ENCODE results near the gene GLRX2. TPM values are rescaled to one million over a fixed set of nuclear protein-coding genes. Genes with fewer than 3 reads are reported as not detected.

Gene GLRX2
- total and polyA plus RNA-seq, 7 donors, result 4.2 to 23.4 (median 9.2) TPM

DNA sequence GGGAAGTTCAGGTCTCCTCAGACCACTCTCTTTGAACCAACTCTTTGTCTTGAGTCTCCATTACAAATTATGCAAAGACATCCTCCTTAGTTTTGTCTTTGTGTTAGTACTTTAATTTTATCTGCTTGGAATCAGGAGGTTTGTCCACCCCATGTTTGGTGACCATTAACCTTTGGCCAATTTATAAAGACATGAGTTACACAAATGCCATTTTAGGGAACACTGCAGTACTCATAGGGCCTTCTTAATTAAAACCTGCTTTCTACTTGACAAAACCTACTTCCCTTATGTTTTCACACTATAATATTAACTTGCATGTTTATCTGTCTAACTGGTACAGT, 8.7 kb upstream of the GLRX2 start:
- intact Hi-C loops (cut with DNase I), result no loop called here
- DNase-seq, result no peak
- no peaks in the 10 kb centered on the region for H3K9me3 ChIP-seq
- no peak overlapping the region for H3K27ac ChIP-seq
- peaks cover 0 to 19% (median 16%) of the 10 kb centered on the region in 4 donors for H3K4me1 ChIP-seq
- TF ChIP-seq CTCF (IDR thresholded peaks at IDR 0.05) (no peak), EP300 (IDR thresholded peaks at IDR 0.05) (no peak), POLR2AphosphoS5 (IDR thresholded peaks at IDR 0.05) (no peak), POLR2A (IDR thresholded peaks at IDR 0.05) (no peak)
- H3K36me3 ChIP-seq, result no peaks in the 10 kb centered on the region
- no peaks in the 10 kb centered on the region for H3K27me3 ChIP-seq
- no peak overlapping the region for H3K4me3 ChIP-seq

GRCh38 chr1:193113258-193113991, 8.2 kb upstream of the GLRX2 start:
- DNase-seq, result no peak
- Histone ChIP-seq H3K4me1 (peaks cover 0 to 19% (median 16%) of the 10 kb centered on the region in 4 donors), H3K9me3 (no peaks in the 10 kb centered on the region), H3K27ac (no peak overlapping the region), H3K4me3 (no peak overlapping the region), H3K36me3 (no peaks in the 10 kb centered on the region), H3K27me3 (no peaks in the 10 kb centered on the region)
- WGBS, 2 donors, result 81 to 82% methylated on average over 9 of the region's 9 CpGs
- no peak for TF ChIP-seq POLR2AphosphoS5 (IDR thresholded peaks at IDR 0.05)
- no peak for TF ChIP-seq CTCF (IDR thresholded peaks at IDR 0.05)
- TF ChIP-seq POLR2A (IDR thresholded peaks at IDR 0.05), result no peak
- TF ChIP-seq EP300 (IDR thresholded peaks at IDR 0.05), result no peak
- intact Hi-C loops (cut with DNase I), result no loop called here

DNA sequence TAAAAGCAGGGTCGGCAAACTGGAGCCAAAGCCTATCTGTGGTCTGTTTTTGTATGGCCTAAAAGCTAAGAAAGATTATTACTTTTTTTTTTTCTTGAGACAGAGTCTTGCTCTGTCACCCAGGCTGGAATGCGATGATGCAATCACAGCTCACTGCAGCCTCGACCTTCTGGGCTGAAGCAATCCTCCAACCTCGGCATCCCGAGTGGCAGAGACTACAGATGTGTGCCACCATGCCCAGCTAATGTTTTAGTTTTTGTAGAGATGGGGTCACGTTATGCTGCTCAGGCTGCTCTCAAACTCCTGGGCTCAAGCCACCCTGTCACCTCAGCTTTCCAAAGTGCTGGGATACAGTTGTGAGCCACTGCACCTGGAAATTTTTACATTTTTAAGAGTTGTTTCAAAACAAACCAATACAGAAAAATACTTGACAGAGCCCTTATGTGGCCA, 6.5 kb upstream of the GLRX2 start:
- peak; percentile 89 for DNase-seq

DNA sequence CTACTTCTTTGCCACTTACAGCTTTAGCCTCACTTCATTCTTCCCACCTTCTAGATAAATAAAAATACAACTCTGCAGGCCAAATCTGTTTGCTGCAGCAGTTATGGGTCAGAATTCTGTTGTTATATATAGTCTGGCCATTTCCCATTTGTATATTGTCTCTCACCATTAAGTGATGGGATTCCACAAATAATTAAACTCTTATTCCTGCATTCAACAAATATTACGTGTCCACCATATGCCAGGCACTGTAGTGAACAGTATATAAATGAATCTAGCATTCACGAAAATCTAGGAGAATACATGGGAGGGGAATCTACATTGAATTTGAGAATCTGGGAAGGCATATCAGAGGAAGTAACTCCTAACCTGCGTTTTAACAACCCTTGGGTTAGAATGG, 5.7 kb upstream of the GLRX2 start:
- Histone ChIP-seq H3K36me3 (no peaks in the 10 kb centered on the region), H3K9me3 (no peaks in the 10 kb centered on the region), H3K27ac (peak overlapping the region in 3 of 4 donors; percentile 54 to 64 (median 63)), H3K27me3 (no peaks in the 10 kb centered on the region), H3K4me1 (peaks cover 0 to 16% (median 12%) of the 10 kb centered on the region in 4 donors), H3K4me3 (no peak overlapping the region)
- WGBS, 2 donors, result 90% methylated on average over 3 of the region's 3 CpGs
- intact Hi-C loops (cut with DNase I), result no loop called here
- TF ChIP-seq EP300 (IDR thresholded peaks at IDR 0.05), result no peak
- no peak for TF ChIP-seq POLR2AphosphoS5 (IDR thresholded peaks at IDR 0.05)
- no peak for TF ChIP-seq CTCF (IDR thresholded peaks at IDR 0.05)
- no peak for TF ChIP-seq POLR2A (IDR thresholded peaks at IDR 0.05)
- DNase-seq, result no peak

More for the DNA sequence above, 6.5 kb upstream of the GLRX2 start:
- intact Hi-C loops (cut with DNase I), result no loop called here
- Histone ChIP-seq H3K27ac (peak overlapping the region; percentile 54 to 64 (median 60)), H3K9me3 (no peaks in the 10 kb centered on the region), H3K4me1 (peaks cover 0 to 19% (median 16%) of the 10 kb centered on the region in 4 donors), H3K27me3 (no peaks in the 10 kb centered on the region), H3K4me3 (no peak overlapping the region), H3K36me3 (no peaks in the 10 kb centered on the region)
- WGBS, 2 donors, result 52 to 60% methylated on average over 6 of the region's 6 CpGs
- TF ChIP-seq CTCF (IDR thresholded peaks at IDR 0.05), result no peak
- peak in 2 of 4 donors; percentile 27 to 39 for TF ChIP-seq POLR2AphosphoS5 (IDR thresholded peaks at IDR 0.05)

- DNase-seq, result no peak
- TF ChIP-seq EP300 (IDR thresholded peaks at IDR 0.05), result no peak
- TF ChIP-seq CTCF (IDR thresholded peaks at IDR 0.05), result no peak
- peaks cover 0 to 16% (median 6%) of the 10 kb centered on the region in 4 donors for H3K4me1 ChIP-seq
- intact Hi-C loops (cut with DNase I), result no loop called here
- H3K9me3 ChIP-seq, result no peaks in the 10 kb centered on the region
- H3K27me3 ChIP-seq, result no peaks in the 10 kb centered on the region
- no peak overlapping the region for H3K27ac ChIP-seq
- H3K36me3 ChIP-seq, result no peaks in the 10 kb centered on the region
- no peak overlapping the region for H3K4me3 ChIP-seq
- WGBS, 2 donors, result 93 to 97% methylated on average over 1 of the region's 1 CpG
Observed at GRCh38 chr1:193110246-193110645, 5.0 kb upstream of the GLRX2 start.

Data from sigmoid colon (tissue), 7 donors.